Stimulated activated CD8-positive, alpha-beta memory T cell treated with anti-CD3 and anti-CD28 coated beads, Interleukin-4, amount 100 ng/mL, for 4 hours (primary cell): ENCODE measurements around the gene EHD4.
A peak's percentile ranks its signal among the peaks of the same experiment; 100 is the strongest.

Experiments
- DNase-seq, 2 donors: peaks; one replicate each; pipeline ENCODE4 v3.0.0-alpha.2; 2020; ENCODE audit warnings: low read depth in 2 of 2, low spot score in 1 of 2

EHD4 gene

DNA sequence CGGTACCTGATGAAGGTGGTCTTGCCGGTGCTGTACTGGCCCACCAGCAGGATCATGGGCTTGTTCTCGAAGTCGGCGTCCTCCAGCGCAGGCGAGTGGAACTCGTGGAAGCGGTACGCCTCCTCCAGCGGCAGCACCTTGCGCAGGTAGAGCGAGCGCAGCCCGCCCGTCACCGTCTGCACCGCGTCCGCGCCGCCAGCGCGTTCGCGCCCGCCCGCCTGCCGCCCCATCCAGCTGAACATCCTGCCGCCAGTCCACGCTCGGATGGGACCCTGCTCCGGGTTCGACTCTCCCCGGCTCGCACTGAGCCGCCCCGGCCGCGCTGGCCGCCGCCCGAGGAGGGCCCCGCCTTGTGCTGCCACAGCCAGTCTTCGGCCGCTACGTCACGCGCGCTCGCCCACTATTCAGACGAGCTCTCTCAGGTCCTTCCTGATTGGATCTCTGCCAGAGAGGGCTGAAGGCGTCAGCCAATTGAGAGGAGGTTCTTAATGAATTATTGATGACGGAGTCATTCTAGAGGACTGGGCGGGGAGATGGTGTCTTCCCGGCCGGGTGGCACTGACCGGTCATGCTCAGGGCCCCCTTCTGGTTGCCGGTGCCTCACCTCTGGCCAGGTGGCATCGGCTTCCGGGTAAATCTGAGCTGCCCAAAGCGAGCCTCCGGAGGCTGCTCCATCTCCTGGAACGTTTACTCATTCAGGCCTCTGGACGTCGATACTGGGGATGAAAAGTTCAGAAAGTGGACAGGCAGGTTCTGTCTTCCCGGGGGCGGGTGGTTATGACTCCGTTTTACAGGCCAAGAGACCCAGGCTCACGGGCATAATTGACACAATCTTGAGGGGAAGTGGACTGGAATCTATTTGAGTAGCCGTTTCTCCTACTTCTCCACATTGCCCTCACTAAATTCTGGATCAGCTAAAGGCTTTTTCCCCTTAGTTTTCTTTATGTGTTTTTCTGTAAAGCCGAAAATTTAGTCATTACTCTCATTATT lies at the start of gene EHD4:
EHD4 (minus strand) TSS at position 305 of the 990 bp plus-strand sequence; CDS start at position 242, 63 bp downstream.
- DNase-seq: peak; percentile 88 to 90

DNA sequence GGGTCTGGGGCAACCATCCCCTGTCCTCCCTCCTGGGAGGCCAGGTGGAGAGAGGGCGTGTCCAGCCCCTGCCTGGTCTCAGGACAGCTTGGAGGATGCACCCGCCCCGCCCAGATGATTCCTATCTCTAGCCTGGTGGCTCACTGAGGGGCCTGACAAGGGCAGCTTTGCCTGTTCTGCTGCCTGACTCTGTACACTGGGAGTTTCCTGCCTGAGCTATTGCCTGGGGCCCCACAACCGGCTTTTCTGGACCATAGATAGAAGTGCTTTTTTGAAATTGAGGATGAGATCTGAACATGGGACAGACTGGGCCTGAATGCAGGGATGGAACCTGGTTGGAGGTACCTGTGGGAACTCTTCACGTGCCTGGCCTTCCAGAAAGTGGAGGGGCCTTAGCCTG lies 49.2 kb upstream of the EHD4 start:
- no peak for DNase-seq

DNA sequence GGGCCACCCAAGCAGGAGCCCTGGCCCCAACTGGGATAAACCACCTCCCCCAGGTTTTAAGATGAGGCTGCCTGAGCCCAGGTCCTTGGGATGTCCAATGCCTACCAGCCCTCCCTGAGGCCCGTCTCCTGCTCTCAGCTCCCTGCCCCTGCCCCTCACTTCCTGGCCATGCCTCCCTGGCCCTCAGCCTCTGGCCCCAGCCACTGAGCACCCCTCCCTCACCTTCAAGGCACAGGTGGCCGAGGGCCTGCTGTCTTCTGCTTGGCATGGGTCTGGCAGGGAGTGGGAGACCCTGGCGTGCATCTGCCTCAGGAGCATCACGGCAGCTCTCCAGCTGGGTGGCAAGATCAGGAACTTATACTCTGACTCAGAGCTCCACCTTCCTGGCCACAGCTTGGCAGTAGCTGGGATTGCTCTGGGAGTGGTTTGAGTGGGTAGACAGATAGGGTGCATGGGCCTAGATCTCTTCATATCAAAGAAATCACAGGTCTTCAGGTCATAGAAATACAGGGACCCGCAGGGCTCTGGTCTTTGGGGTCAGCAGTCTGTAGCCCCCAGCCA lies 48.4 kb upstream of the EHD4 start, which contains the start of gene PLA2G4E:
PLA2G4E (minus strand) TSS at position 330 of the 561 bp plus-strand sequence; CDS start at position 318, 12 bp downstream.
- DNase-seq: no peak

DNA sequence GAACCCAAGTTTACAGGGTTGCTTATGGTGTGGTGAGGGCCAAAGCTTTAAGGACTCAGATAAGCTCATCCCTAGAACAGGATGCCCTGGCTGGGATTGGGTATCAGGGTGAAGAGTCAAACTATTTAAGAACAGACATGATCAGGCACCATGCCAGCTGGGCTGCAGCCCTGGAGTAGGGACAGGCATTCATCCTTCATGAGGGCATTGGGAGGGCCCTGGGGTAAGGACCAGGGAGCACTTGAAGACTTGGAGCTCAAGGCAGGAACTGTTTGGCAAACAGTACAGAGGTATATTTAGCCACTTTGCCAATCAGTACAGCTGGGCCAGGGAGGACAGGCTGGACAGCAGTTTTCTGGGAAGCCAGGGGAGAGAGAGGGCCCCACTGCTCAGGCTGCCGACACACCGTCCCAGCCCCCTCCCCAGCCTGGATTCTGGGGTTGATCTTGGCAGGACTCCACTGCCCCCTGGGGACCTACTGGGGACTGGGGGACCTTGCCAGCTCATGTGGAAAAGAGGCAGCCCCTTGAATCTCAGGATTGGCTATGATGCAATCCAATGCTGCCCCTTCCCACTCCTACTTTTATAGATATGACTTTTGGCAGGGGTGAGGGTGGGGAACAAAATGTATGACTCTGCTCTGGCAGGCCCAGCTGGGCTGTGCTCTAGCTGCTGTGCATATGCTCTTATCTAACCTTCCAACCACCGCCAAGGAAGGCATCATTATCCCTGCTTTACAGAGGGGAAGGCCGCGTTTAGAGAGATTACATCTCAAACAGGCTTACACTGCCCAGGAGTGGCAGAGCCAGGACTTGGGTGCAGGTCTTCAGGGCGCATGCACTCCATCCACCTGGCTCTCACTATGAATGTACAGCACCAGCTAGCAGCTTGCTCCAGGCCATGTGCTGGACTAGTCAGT lies 46.2 kb upstream of the EHD4 start:
- no peak for DNase-seq

DNA sequence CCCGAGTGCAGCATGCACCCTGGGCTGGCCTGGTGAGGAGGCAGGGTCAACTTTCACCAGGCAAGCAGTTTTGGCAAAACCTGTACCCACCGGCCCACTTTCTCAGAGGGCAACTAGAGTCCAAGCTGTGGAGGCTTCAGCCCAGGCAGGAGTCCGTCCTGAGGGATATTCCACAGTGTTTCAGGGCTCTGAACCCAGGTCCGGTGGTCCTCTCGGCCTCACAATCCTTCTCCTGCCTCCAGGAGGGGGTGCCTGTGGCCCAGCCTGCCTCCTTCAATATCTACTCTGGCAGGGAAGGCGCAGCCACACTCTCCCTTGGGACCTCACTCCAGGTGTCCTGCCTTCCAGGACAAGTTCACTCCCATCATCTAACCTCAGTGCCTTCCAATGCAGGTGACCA lies 44.6 kb upstream of the EHD4 start:
- no peak for DNase-seq

DNA sequence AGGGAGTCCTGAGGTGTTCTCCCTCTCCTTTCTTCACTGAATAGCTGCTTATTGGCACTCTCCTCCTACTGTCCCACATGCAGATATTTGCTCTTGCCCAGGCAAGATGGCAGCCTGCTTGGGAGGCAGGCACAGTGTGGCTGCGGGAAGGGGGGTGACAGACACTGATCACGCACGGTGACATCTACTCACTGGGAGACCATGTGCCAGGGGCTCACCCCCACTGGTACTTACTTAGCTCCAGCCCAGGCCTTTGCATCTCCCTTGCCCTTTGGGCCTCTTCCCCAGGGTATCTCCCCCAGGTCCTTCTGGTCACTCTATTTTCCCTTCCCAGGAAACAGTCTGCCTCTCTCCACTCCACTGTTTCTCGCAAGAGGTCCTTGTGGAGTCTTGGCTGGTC lies 42.0 kb upstream of the EHD4 start:
- DNase-seq: no peak

DNA sequence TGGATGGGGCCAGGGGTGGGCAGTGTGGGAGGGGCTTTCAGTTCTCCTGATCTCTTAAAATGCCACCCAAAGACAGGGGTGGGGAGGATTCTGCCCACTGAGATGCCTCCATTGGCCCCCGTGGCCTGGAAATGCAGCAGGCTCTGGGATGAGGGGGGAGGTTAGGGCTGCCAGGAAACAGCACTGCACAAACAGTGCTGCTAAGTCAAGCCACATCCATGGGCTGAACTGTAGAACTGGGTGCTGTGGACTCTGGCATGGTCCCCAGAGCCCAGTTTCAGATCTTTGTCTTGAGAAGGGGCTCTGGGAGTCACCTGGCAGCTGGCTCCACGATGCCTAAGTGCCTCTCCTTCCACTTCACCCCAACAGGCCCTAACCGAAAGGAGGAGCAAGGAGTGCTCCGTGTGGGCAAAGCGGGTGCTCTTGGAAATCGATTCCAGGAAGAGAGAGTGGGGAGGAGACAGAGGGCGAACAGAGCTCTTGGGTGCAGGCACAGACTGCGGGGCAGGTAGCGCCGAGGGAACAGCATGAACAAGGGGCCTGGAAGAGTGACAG lies 40.6 kb upstream of the EHD4 start:
- DNase-seq: no peak

DNA sequence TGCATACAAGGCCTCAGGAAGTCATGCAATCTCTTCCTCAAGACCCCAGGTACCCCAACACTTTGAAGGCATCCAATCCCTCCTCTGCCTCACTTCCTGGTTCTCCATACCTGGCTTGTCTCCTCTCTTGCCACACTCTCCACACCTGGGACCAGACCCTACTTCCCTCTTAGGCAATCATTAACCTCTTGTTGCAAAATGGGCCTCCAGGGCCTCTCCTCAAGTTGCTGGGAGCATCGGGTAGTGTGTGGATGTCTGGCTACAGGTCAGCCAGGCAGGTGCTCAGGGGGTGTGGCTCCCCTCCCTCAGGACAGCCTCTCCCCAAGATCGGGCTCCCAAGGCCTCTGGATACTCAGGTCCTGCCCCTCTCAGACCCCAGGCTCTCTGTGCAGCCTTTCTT lies 39.9 kb upstream of the EHD4 start:
- DNase-seq: no peak

DNA sequence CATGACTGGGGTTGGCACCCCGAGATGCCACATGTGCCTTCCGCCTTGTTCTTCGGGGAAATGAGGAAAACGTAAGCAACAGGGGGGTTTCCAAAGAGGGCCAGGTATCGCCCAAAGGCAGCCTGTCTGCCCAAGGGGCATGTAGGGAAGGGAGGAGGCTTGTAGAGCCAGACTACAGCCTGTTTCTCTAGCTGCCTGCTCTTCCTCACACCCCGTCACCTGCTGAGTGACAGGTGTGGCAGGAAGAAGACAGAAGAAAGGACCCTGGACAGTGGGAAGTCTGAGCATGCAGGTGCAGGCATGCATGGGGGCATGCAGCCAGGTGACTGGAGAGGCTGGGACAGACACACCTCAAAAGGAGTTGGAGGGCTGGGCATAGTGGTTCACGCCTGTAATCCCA lies 38.7 kb upstream of the EHD4 start:
- no peak for DNase-seq

DNA sequence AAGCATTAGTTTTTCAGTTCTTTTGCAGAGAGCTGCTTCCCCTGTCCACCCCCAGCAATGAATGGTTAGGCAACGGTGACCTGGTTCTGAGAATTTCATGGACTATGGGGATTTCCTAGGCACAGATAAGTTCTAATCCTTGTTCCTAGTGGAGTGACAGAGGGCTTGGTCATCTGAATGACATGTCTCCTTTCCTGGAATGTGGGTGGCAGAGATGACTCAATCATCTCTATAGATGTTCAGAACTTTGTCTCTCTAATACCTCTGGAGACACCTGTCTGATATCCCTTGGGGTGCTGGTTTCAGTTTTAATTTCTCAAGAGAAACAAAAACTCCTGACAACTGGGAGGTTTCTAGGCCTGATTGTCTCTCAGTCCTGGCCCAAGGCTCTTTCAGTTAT lies 38.1 kb upstream of the EHD4 start:
- no peak for DNase-seq

DNA sequence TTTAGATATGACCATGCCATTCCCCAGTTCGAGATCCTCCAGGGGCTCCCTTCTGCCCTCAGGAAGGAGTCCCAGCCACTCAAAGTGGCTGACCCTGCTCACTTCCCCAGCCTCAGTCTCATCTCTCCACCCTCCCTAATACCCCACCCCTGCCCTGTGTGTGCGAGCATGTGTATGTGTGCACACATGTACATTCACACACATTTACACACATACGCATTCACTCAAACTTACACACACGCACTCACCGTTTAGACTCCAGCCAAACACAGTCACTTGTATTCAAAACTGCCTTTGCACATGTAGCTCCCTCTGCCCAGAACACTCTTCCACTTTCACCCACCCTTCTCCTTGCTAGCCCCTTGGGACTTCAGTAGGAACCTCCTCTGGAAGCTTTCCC lies 37.1 kb upstream of the EHD4 start:
- no peak for DNase-seq

DNA sequence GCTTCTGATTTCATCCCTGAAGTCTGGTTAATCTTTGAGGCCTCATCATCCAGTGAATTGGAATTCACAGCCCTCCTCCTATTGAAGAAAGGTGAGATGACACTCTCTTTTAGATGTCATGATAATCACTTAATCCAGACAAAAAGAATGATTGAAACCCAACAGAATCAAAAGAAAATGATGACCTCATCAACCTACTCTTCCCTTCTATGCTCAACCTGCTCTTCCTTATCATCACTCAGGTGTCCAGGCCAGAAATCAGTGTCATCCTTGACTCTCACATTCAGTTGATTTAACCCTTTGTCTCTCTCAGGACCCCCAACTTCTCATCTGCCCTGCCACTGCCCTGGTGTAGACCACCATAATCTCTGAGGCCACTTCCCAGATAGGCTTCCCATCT lies 36.7 kb upstream of the EHD4 start:
- no peak for DNase-seq

DNA sequence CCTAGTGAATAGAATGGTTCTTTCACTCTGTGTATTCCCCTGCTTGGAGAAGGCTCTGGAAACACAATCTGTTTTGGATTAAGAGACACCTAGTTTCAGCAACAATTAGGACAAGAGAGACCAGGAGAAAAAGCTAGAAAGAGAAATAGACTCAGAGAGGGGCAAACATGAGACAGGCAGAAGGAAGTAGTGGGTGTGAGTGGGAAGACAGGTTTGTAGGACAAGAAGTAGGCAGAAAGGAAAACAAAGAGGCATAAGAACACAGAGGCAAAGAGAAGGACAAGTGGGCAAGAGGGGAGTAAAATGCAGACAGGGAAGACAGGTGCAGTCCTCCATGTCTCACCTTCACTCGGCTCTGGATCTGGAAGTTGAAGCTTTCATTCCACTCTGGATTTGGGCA lies 35.0 kb upstream of the EHD4 start:
- DNase-seq: no peak

DNA sequence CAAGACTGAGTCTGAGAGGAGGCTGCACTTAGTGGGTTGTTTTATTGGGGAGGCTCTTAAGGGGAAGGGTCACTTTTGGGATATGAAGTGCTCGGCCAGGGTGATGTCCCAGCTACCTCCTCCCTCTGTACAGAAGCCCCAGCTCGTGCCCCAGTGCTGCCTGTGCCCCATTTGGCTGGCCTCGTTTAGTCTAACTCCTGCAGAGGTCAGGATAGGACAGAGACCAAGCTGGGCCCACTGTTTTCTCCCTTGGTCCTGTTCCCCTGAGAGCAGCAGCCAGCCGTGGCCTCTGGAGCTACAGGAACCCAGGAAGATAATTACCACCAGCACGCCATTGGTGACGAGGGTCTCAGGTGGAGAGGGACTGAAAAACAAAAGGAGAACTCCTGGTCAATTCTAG lies 30.0 kb upstream of the EHD4 start:
- no peak for DNase-seq

DNA sequence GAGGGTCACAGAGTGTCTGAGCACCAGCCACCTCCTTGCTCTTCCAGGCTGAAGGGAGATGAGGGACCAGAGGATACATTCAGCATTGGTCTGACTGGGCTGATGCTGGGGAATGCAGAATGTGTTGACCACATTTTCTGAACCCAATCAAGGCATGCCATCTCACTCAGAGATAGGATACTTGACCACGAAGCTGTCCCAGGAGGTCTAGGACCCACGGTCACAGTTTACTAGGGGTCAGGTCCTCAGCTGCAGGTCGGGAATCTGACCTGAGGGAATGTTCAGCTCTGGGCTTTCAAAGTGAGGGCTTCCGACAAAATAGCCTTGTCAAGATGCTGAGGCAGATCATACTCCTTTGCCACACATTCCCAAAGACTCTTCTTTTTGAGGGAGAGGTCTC lies 28.9 kb upstream of the EHD4 start:
- DNase-seq: no peak

DNA sequence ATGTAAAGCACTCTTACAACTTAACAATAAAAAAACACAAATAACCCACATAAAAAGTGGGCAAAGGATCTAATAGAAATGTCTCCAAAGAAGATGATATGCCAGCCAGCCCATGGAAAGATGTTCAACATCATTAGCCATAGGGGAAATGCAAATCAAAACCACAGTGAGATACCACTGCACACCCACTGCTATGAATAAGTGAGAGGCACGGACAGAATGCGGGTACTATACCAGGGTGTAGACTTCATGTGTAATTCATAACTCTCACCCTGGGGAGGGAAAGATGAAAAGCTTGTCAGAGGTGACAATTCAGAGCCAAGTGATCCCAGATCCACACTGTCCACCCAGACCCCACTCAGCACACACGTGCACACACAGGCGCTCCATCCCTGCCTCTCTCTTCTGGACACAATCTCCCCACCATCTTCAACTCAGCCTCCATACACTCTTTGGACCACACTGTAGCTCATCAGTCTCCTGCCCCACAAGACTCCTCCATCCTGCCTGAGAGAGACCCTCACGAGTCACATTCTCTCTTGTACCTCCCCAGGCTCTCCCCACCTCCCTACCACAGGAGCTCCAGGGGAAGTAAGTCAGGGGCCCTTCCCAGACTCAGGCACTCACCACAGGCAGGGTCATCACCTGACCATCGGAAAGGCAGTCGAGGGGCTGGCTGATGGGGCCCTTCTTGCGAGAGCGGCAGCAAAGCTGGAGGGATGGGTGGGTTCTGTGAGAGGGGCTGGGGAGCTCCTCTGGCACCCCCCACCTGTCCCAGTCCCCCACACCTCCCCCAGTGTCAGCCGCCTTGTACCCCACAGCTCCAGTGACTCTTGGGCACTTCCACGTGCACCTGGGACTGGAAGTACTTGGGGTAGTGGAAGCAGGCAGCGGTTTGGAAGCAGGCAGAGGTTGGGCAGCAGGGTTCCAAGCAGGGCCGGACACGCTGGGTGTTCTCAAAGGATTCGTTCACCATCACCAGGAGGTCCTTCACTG lies 27.2 kb upstream of the EHD4 start:
- DNase-seq: no peak

DNA sequence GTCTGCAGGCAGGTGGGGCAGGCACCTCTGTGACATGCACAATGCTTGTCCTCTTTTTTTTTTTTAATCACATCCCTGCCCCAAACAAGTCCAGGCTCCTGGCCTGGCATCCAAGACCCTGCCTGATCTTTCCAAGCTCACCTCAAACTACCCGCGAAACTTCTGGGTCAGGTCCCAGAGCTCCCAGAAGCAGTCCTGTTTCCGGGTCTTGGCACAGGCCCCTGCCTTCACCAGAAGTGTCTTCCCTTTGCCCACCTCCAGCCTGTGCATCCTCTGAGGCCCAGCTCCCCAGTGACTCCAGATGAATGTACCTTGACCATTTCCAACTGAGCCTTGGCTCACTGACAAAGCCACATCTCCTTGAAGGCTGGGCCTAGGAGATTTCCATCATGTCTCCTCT lies 25.5 kb upstream of the EHD4 start:
- DNase-seq: no peak

DNA sequence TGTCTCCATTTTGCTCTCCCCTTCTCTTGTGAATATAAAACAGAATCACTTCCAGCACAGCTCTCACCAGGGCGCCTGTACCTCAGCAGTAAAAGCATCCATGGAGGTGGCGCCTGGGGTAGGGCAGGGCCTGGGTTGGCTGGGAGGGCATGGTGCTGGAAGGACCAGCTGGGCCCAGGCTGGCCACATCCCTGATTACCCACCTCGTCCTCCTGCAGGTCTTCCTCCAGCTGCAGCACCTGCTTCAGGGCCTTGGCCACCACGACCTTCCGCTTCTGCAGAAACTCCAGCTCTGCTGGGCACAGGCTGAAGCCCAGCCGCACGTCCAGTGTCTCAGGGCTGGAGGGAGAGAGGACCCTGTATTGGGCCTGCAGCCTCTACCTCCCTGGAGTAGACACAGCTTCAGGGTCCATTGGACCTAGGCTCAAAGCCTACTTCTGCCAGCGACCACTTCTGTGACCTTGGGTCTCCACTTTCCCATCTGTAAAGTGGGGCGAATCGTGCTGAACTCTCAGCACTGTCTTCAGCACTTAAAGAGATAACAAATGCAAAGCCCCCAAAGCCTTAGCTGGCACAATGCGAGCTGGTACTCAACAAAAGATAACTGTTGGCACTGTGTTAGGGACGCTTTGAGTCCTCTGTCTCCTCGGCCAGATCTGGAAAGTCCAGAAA lies 24.7 kb upstream of the EHD4 start:
- DNase-seq: no peak

DNA sequence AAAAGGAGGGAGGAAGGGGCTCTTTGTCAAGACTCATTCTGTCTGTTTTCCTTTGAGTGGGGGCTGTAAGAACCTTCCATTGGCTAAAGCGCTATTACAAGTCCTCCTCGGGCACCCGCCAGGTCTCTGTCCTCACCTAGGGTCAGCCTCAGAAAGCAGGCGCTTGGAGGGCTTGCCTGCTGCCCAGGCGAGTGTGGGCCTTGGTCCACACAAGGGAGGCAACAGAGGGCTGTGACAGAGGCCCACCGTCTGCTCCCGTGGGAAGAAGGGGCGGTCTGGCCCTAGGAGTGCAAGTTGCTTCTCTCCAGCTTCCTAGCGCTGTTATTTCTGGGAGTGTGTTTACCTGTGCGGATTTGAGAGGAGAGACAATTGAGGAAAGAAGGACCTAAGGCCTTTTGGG lies 24.0 kb upstream of the EHD4 start:
- DNase-seq: no peak
